NOMO-1 treated with DMSO at 0.1 percent for 48 hours (cell line): ENCODE results near the gene NCAM2.

ENCODE experiments used
- DNase-seq: peaks from one replicate; lab custom pipeline; 2025; ENCODE audit not compliant: unreplicated experiment; lab: John Stamatoyannopoulos, UW

NCAM2 gene

GRCh38 chr21:21406921-21407320 is 408.7 kb downstream of the NCAM2 start:
- peak; percentile 77 for DNase-seq

- no peak for DNase-seq
Observed at GRCh38 chr21:21412096-21412495, 413.9 kb downstream of the NCAM2 start.

- DNase-seq = no peak
Observed at GRCh38 chr21:21415741-21416140, 417.5 kb downstream of the NCAM2 start.

GRCh38 chr21:21434944-21435343 is 436.7 kb downstream of the NCAM2 start:
- DNase-seq = no peak

GRCh38 chr21:21436012-21436534 is 437.9 kb downstream of the NCAM2 start:
- DNase-seq = no peak

GRCh38 chr21:21439761-21440160 is 441.6 kb downstream of the NCAM2 start:
- no peak for DNase-seq

- DNase-seq = no peak
Observed at GRCh38 chr21:21457077-21457476, 458.9 kb downstream of the NCAM2 start.

- DNase-seq = no peak
Observed at GRCh38 chr21:21458124-21458631, 460.0 kb downstream of the NCAM2 start.

- DNase-seq = no peak
Observed at GRCh38 chr21:21460979-21461378, 462.8 kb downstream of the NCAM2 start.

GRCh38 chr21:21463456-21463855 is 465.2 kb downstream of the NCAM2 start:
- DNase-seq = no peak

GRCh38 chr21:21464684-21465083 is 466.5 kb downstream of the NCAM2 start:
- no peak for DNase-seq

- DNase-seq = no peak
Observed at GRCh38 chr21:21466752-21467151, 468.5 kb downstream of the NCAM2 start.

GRCh38 chr21:21468003-21468402 is 469.8 kb downstream of the NCAM2 start:
- DNase-seq = no peak

- DNase-seq = no peak
Observed at GRCh38 chr21:21481239-21481638, 483.0 kb downstream of the NCAM2 start.

- DNase-seq = no peak
Observed at GRCh38 chr21:21508859-21509258, 510.6 kb downstream of the NCAM2 start.

GRCh38 chr21:21530680-21531079 is 532.5 kb downstream of the NCAM2 start:
- DNase-seq = no peak

GRCh38 chr21:21547368-21547953 is 549.3 kb downstream of the NCAM2 start:
- peak; percentile 89 for DNase-seq

- DNase-seq = no peak
Observed at GRCh38 chr21:21559285-21560045, 561.3 kb downstream of the NCAM2 start.
